HK-2 (cell line): ENCODE results near the gene FADS1.

Experiments
- DNase-seq: peaks from one replicate; pipeline ENCODE4 v3.0.0-alpha.2; 2018; ENCODE audit not compliant: unreplicated experiment

FADS1 gene

GRCh38 chr11:61760946-61761345 is 55.9 kb downstream of the FADS1 start:
- DNase-seq, result no peak

- DNase-seq, result no peak
Measured at GRCh38 chr11:61757213-61757862, 59.5 kb downstream of the FADS1 start.

- DNase-seq, result peak; percentile 80
Measured at GRCh38 chr11:61756452-61757212, 60.2 kb downstream of the FADS1 start.

- DNase-seq, result no peak
Measured at GRCh38 chr11:61756147-61756451, 60.7 kb downstream of the FADS1 start.

- DNase-seq, result no peak
Measured at GRCh38 chr11:61754534-61755482, 62.0 kb downstream of the FADS1 start.

GRCh38 chr11:61753672-61754071 is 63.1 kb downstream of the FADS1 start:
- DNase-seq, result no peak

- DNase-seq, result no peak
Measured at GRCh38 chr11:61752925-61753521, 63.8 kb downstream of the FADS1 start.

GRCh38 chr11:61752117-61752924 is 64.5 kb downstream of the FADS1 start, which contains the start of gene MYRF:
TSS of gene MYRF (plus strand) at chr11:61752636. CDS start at chr11:61752745, 109 bp downstream.
- peak; percentile 65 for DNase-seq

GRCh38 chr11:61751384-61751783 is 65.4 kb downstream of the FADS1 start:
- DNase-seq, result no peak

- DNase-seq, result no peak
Measured at GRCh38 chr11:61750631-61751273, 66.1 kb downstream of the FADS1 start.
